Natural killer cell (primary cell): Measurements from ENCODE around the gene NXN. TPM values are rescaled to one million over a fixed set of nuclear protein-coding genes. Genes with fewer than 3 reads are reported as not detected.
A peak's percentile ranks its signal among the peaks of the same experiment; 100 is the strongest.
"Not testable (repeated sequence)": the region's sequence is repeated elsewhere in the genome, so short reads cannot be mapped to it uniquely, and the experiment has no call there.

Experiments used
- ATAC-seq, 3 donors: fragments of 150-1000 bp in 2 of 3; fragments of 200-7000 bp in 1 of 3; cut with Tn5 transposase; 1 replicate in 1 of 3; 2 replicates in 2 of 3; pipeline ENCODE4 v1.10.0; 2021; ENCODE audit warnings: mild to moderate bottlenecking in 2 of 3, moderate library complexity in 2 of 3
- DNase-seq, 2 donors: peaks; one replicate each; pipeline versions ENCODE4 v3.0.0 to v3.0.0-alpha.2; 2013 to 2021; ENCODE audit warnings: mixed read lengths in 1 of 2
- H3K27ac ChIP-seq: one replicate; pipeline ENCODE4 v1.5.1; 2013; ENCODE audit warnings: mild to moderate bottlenecking, low read length
- H3K27me3 ChIP-seq: one replicate; pipeline ENCODE4 v1.6.1; 2013; ENCODE audit warnings: low read length; ENCODE audit not compliant: control insufficient read depth, insufficient read depth
- H3K36me3 ChIP-seq: one replicate; pipeline ENCODE4 v1.6.1; 2013; ENCODE audit warnings: low read length; ENCODE audit not compliant: control insufficient read depth, insufficient read depth
- H3K4me1 ChIP-seq: one replicate; pipeline ENCODE4 v1.6.1; 2013; ENCODE audit warnings: low read length; ENCODE audit not compliant: control insufficient read depth, insufficient read depth
- H3K4me3 ChIP-seq: one replicate; pipeline ENCODE4 v1.5.1; 2013; ENCODE audit warnings: low read length
- H3K9me3 ChIP-seq: one replicate; pipeline ENCODE4 v1.6.1; 2013; ENCODE audit warnings: low read length; ENCODE audit not compliant: control insufficient read depth, insufficient read depth
- H3K27ac Mint-ChIP-seq, 2 donors: one replicate each; pipeline ENCODE4 v1.8.0; 2022; ENCODE audit warnings: mild to moderate bottlenecking in 2 of 2, mixed read lengths in 2 of 2, moderate library complexity in 1 of 2
- H3K27me3 Mint-ChIP-seq, 2 donors: one replicate each; pipeline ENCODE4 v1.8.0; 2022; ENCODE audit warnings: low read depth in 2 of 2, mixed read lengths in 2 of 2
- H3K36me3 Mint-ChIP-seq: one replicate; pipeline ENCODE4 v1.8.0; 2022; ENCODE audit warnings: mixed read lengths
- H3K4me1 Mint-ChIP-seq, 2 donors: one replicate each; pipeline ENCODE4 v1.8.0; 2022; ENCODE audit warnings: mixed read lengths in 2 of 2
- H3K4me3 Mint-ChIP-seq: one replicate; pipeline ENCODE4 v1.8.0; 2022; ENCODE audit warnings: mild to moderate bottlenecking, moderate library complexity, mixed read lengths
- H3K9me3 Mint-ChIP-seq, 2 donors: one replicate each; pipeline ENCODE4 v1.8.0; 2022; ENCODE audit warnings: mixed read lengths in 2 of 2
- CTCF ChIP-seq: fragments of 200-600 bp; IDR thresholded peaks from one replicate; pipeline ENCODE4 v1.8.0; 2022; ENCODE audit warnings: antibody characterized with exemption
- WGBS: methylation state at CpG from one replicate; pipeline ENCODE4 v1.1.7; 2013; ENCODE audit warnings: missing lambda C conversion rate; ENCODE audit not compliant: insufficient coverage; 5-methylcytosine and 5-hydroxymethylcytosine counted together
- intact Hi-C: fragments of 100-400 bp; cut with micrococcal nuclease; formaldehyde crosslinking; loops from one replicate; pipeline ENCODE4 v1.14.2; 2022
- total RNA-seq, 4 donors: library from RNA; stranded (reverse); fragments of 120-200 nt in 1 of 4; gene quantifications; one replicate each; pipeline versions ENCODE4 v1.2.3 to v1.2.4, GENCODE V29; 2013 to 2022

NXN gene
- total RNA-seq, 3 donors from 2014 or later (not counting 1 experiment from before 2014, with no cell fraction given), result 0.14 to 0.55 TPM; not detected in 1

DNA sequence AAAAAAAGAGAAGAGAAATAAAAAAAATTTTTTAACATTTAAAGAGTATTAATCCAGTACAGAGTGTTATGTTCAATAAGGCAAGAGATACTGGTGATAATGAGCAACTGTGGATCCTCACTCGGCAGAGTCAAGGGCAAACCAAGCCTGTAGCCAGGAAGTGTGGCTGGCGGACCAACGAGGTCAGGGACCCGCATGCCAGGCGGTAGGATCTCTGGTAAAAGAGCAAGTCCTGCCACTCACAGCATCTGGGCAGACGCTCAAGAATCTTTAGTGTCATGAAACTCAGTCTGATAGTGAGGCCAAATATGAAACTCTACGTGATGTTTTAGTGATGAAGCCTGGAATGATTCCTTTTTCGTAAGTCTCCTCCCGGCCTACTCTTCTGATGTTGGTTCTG lies 219.2 kb downstream of the NXN start:
- Histone ChIP-seq H3K27ac (no peak overlapping the region), H3K36me3 (peaks cover 35% of the 10 kb centered on the region), H3K4me3 (no peak overlapping the region), H3K9me3 (no peaks in the 10 kb centered on the region), H3K27me3 (no peaks in the 10 kb centered on the region), H3K4me1 (no peaks in the 10 kb centered on the region)
- Mint-ChIP-seq H3K27me3 (no peaks in the 10 kb centered on the region), H3K4me3 (no peak overlapping the region), H3K9me3 (no peaks in the 10 kb centered on the region), H3K36me3 (peaks cover 17% of the 10 kb centered on the region), H3K27ac (no peak overlapping the region), H3K4me1 (no peaks in the 10 kb centered on the region)
- 94% methylated on average over 9 of the region's 9 CpGs for WGBS
- no peak for TF ChIP-seq CTCF
- intact Hi-C loops, result no loop called here
- DNase-seq (no peak), ATAC-seq (no peak)

GRCh38 chr17:759964-760363 lies 219.6 kb downstream of the NXN start:
- Histone ChIP-seq H3K36me3 (peaks cover 31% of the 10 kb centered on the region), H3K4me1 (no peaks in the 10 kb centered on the region), H3K9me3 (no peaks in the 10 kb centered on the region), H3K27ac (no peak overlapping the region), H3K4me3 (no peak overlapping the region), H3K27me3 (no peaks in the 10 kb centered on the region)
- ATAC-seq, result no peak
- H3K4me1 Mint-ChIP-seq, result no peaks in the 10 kb centered on the region
- no peak overlapping the region for H3K27ac Mint-ChIP-seq
- intact Hi-C loops, result no loop called here
- peaks cover 13% of the 10 kb centered on the region for H3K36me3 Mint-ChIP-seq
- TF ChIP-seq CTCF, result no peak
- WGBS, result 100% methylated on average over 4 of the region's 5 CpGs
- no peaks in the 10 kb centered on the region for H3K9me3 Mint-ChIP-seq
- H3K4me3 Mint-ChIP-seq, result no peak overlapping the region
- H3K27me3 Mint-ChIP-seq, result no peaks in the 10 kb centered on the region
- no peak for DNase-seq

- H3K9me3 ChIP-seq, H3K9me3 Mint-ChIP-seq, H3K27me3 ChIP-seq, DNase-seq, H3K27ac Mint-ChIP-seq, intact Hi-C loops, ATAC-seq, H3K27me3 Mint-ChIP-seq, H3K4me3 ChIP-seq, H3K36me3 Mint-ChIP-seq, H3K4me3 Mint-ChIP-seq, H3K27ac ChIP-seq: not testable (repeated sequence)
- peaks cover 6 to 16% of the 10 kb centered on the region in 2 donors for H3K4me1 Mint-ChIP-seq
- WGBS, result 97% methylated on average over 13 of the region's 15 CpGs
- peaks cover 12% of the 10 kb centered on the region for H3K4me1 ChIP-seq
- peaks cover 20% of the 10 kb centered on the region for H3K36me3 ChIP-seq
Measured at GRCh38 chr17:756010-756567, 223.5 kb downstream of the NXN start.

DNA sequence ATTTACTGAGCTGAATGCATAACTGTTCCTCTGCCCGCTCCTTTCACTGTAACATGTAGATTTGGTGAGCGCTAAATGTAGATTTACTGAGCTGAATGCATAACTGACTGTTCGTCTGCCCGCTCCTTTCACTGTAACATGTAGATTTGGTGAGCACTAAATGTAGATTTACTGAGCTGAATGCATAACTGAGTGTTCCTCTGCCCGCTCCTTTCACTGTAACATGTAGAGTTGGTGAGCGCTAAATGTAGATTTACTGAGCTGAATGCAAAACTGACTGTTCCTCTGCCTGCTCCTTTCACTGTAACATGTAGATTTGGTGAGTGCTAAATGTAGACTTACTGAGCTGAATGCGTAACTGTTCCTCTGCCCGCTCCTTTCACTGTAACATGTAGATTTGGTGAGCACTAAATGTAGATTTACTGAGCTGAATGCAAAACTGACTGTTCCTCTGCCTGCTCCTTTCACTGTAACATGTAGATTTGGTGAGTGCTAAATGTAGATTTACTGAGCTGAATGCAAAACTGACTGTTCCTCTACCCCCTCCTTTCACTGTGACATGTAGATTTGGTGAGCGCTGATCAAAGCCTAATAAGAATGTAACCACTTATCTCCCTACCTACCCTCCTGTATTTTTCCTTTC lies 224.1 kb downstream of the NXN start:
- Histone ChIP-seq H3K4me1 (peaks cover 18% of the 10 kb centered on the region), H3K36me3 (peaks cover 16% of the 10 kb centered on the region)
- H3K9me3 Mint-ChIP-seq, H3K4me3 ChIP-seq, H3K27me3 Mint-ChIP-seq, ATAC-seq, DNase-seq, H3K27ac ChIP-seq, H3K36me3 Mint-ChIP-seq, intact Hi-C loops, H3K9me3 ChIP-seq, H3K4me3 Mint-ChIP-seq, H3K27me3 ChIP-seq: not testable (repeated sequence)
- Mint-ChIP-seq H3K27ac (peak overlapping the region in 1 of 2 donors; percentile 44), H3K4me1 (peaks cover 13 to 23% of the 10 kb centered on the region in 2 donors)
- WGBS, result 97% methylated on average over 9 of the region's 9 CpGs
